Right ventricle myocardium inferior (tissue), 1 donor: Measurements from ENCODE around the gene ACSBG1. TPM values are rescaled to one million over a fixed set of nuclear protein-coding genes. Genes with fewer than 3 reads are reported as not detected.

Experiments
- ATAC-seq: fragments of 200-7000 bp; cut with Tn5 transposase; one replicate; pipeline ENCODE4 v1.9.1; 2020; ENCODE audit warnings: mild to moderate bottlenecking, moderate library complexity
- DNase-seq: peaks from one replicate; pipeline ENCODE4 v3.0.0; 2021; ENCODE audit errors: missing footprints
- intact Hi-C: fragments of 100-400 bp; cut with DNase I; formaldehyde crosslinking; loops from one replicate; pipeline ENCODE4 v1.11.0; 2022
- long read RNA-seq: library from polyadenylated mRNA; unstranded; transcript quantifications from one replicate; pipeline ENCODE4 v2.0.0, GENCODE V29; 2021
- total RNA-seq: library from RNA; stranded (reverse); fragmentation: NEBNext Ultra II Directional; extraction: Animal tissue kit (Norgen Biotek cat#: 25700); gene quantifications from one replicate; pipeline ENCODE4 v1.2.1, GENCODE V29; 2021
- donor health status: DM: no; HTN: yes; CAD: no; lungs with severe emphysema.

The ACSBG1 gene
- total RNA-seq = 0.14 TPM
- long read RNA-seq = 0 reads

- DNase-seq = no peak
- ATAC-seq = no peak
- intact Hi-C loops = no loop called here
These were observed at the start of gene ACSBG1 for GRCh38 chr15:78234515-78235040. Gene ACSBG1, minus strand, starts transcription at chr15:78234565. Its CDS starts 64 bp downstream, at chr15:78234501.

GRCh38 chr15:78282324-78282723, 48.0 kb upstream of the ACSBG1 start:
- intact Hi-C loops = no loop called here
- DNase-seq (no peak), ATAC-seq (no peak)

GRCh38 chr15:78280319-78281072, 46.1 kb upstream of the ACSBG1 start:
- ATAC-seq (no peak), DNase-seq (no peak)
- intact Hi-C loops = no loop called here

- no peak for DNase-seq
- ATAC-seq = no peak
- intact Hi-C loops = no loop called here
These were observed 41.9 kb upstream of the ACSBG1 start for GRCh38 chr15:78276064-78276943.

- intact Hi-C loops = no loop called here
- no peak for ATAC-seq
- no peak for DNase-seq
These were observed 40.6 kb upstream of the ACSBG1 start for GRCh38 chr15:78274994-78275393.

- no peak for DNase-seq
- intact Hi-C loops = no loop called here
- no peak for ATAC-seq
These were observed 38.4 kb upstream of the ACSBG1 start for GRCh38 chr15:78272776-78273175.

- intact Hi-C loops = no loop called here
- no peak for ATAC-seq
- DNase-seq = no peak
These were observed 38.0 kb upstream of the ACSBG1 start for GRCh38 chr15:78272316-78272715.

- DNase-seq = no peak
- intact Hi-C loops = no loop called here
These were observed 32.4 kb upstream of the ACSBG1 start for GRCh38 chr15:78266806-78267205.

GRCh38 chr15:78266229-78266628, 31.9 kb upstream of the ACSBG1 start:
- ATAC-seq (no peak), DNase-seq (no peak)
- intact Hi-C loops = no loop called here

More at GRCh38 chr15:78266806-78267205, 32.4 kb upstream of the ACSBG1 start:
- no peak for ATAC-seq

GRCh38 chr15:78265752-78266224, 31.4 kb upstream of the ACSBG1 start:
- no peak for DNase-seq
- intact Hi-C loops = no loop called here
- ATAC-seq = peak; percentile 82

GRCh38 chr15:78265137-78265460, 30.7 kb upstream of the ACSBG1 start:
- DNase-seq (no peak), ATAC-seq (no peak)
- intact Hi-C loops = no loop called here

- ATAC-seq (peak; percentile 49), DNase-seq (peak; percentile 84)
- intact Hi-C loops = no loop called here
These were observed 30.2 kb upstream of the ACSBG1 start, which contains the start of gene DNAJA4 for GRCh38 chr15:78264304-78265136. Gene DNAJA4, plus strand, starts transcription at chr15:78264562. Its CDS starts 202 bp downstream, at chr15:78264764.

- no peak for ATAC-seq
- intact Hi-C loops = no loop called here
These were observed 29.5 kb upstream of the ACSBG1 start for GRCh38 chr15:78263907-78264303.

GRCh38 chr15:78263351-78263781, 29.0 kb upstream of the ACSBG1 start:
- DNase-seq (no peak), ATAC-seq (no peak)
- intact Hi-C loops = no loop called here

More at GRCh38 chr15:78263907-78264303, 29.5 kb upstream of the ACSBG1 start:
- DNase-seq = no peak

GRCh38 chr15:78261062-78261461, 26.7 kb upstream of the ACSBG1 start:
- DNase-seq (no peak), ATAC-seq (no peak)
- intact Hi-C loops = no loop called here

- ATAC-seq = no peak
- no peak for DNase-seq
- intact Hi-C loops = no loop called here
These were observed 26.1 kb upstream of the ACSBG1 start for GRCh38 chr15:78260489-78260888.

GRCh38 chr15:78259232-78259631, 24.9 kb upstream of the ACSBG1 start:
- DNase-seq = no peak

GRCh38 chr15:78257681-78258080, 23.3 kb upstream of the ACSBG1 start:
- ATAC-seq (no peak), DNase-seq (no peak)
- intact Hi-C loops = no loop called here

More at GRCh38 chr15:78259232-78259631, 24.9 kb upstream of the ACSBG1 start:
- ATAC-seq = no peak
- intact Hi-C loops = no loop called here

- no peak for ATAC-seq
- intact Hi-C loops = no loop called here
- no peak for DNase-seq
These were observed 21.7 kb upstream of the ACSBG1 start for GRCh38 chr15:78256044-78256437.
